ENCODE measurements around the gene CTDSPL. TPM values are rescaled to one million over a fixed set of nuclear protein-coding genes. Genes with fewer than 3 reads are reported as not detected.

Gene CTDSPL
- total and polyA plus RNA-seq, 2 experiments from 2014 or later: 7.1 to 33.4 TPM

GRCh38 chr3:37993067-37993455, 131.4 kb downstream of the CTDSPL start:
- H3K9ac ChIP-seq: no peak overlapping the region
- H3K4me3 ChIP-seq: no peak overlapping the region
- H3K27ac ChIP-seq: no peak overlapping the region
- H4K20me1 ChIP-seq (ENCODE audit: insufficient read depth): no peaks in the 10 kb centered on the region
- H3K27me3 ChIP-seq (replicated peaks; ENCODE audit: insufficient read depth): no peaks in the 10 kb centered on the region
- no peaks in the 10 kb centered on the region for H3K79me2 ChIP-seq (ENCODE audit: insufficient read depth)
- WGBS, 2 experiments (ENCODE audit: low coverage in 1 of 2, low lambda C conversion rate in 2 of 2, missing lambda C conversion rate in 2 of 2): 94 to 96% methylated on average over 8 of the region's 8 CpGs
- peaks cover 9% of the 10 kb centered on the region; the same call in 1 of the 2 replicates for H3F3A ChIP-seq (ENCODE audit: insufficient read depth)
- TF ChIP-seq EZH2phosphoT487 (IDR thresholded peaks at IDR 0.05; ENCODE audit: insufficient read depth, low read depth): no peak
- TF ChIP-seq EZH2 (IDR thresholded peaks at IDR 0.05; ENCODE audit: insufficient read depth, poor library complexity, severe bottlenecking): no peak
- H3K9me2 ChIP-seq (ENCODE audit: insufficient read depth): no peaks in the 10 kb centered on the region
- peaks cover 10% of the 10 kb centered on the region; the same call in 1 of the 2 replicates for H3K4me1 ChIP-seq (ENCODE audit: insufficient read depth)
- H3K36me3 ChIP-seq (ENCODE audit: low read depth): no peaks in the 10 kb centered on the region
- H3K4me2 ChIP-seq (ENCODE audit: unreplicated experiment): no peak overlapping the region
- in situ Hi-C loops (cut with MboI): no loop called here
- DNase-seq: no peak
- H3K9me3 ChIP-seq (ENCODE audit: low read depth): no peaks in the 10 kb centered on the region
- peak overlapping the region; percentile 95 for H2AFZ ChIP-seq

GRCh38 chr3:37993460-37993819, 131.8 kb downstream of the CTDSPL start:
- DNase-seq: no peak
- in situ Hi-C loops (cut with MboI): no loop called here
- H3K4me1 ChIP-seq (ENCODE audit: insufficient read depth): peaks cover 10% of the 10 kb centered on the region; the same call in 1 of the 2 replicates
- 23 to 24% methylated on average over 6 of the region's 6 CpGs for WGBS, 2 experiments (ENCODE audit: low coverage in 1 of 2, low lambda C conversion rate in 2 of 2, missing lambda C conversion rate in 2 of 2)
- H3K9ac ChIP-seq: peak overlapping the region; percentile 90
- peak overlapping the region; percentile 77 for H3K27ac ChIP-seq
- H3K4me3 ChIP-seq: peak overlapping the region; percentile 83
- H3K27me3 ChIP-seq (replicated peaks; ENCODE audit: insufficient read depth): no peaks in the 10 kb centered on the region
- no peak for TF ChIP-seq EZH2 (IDR thresholded peaks at IDR 0.05; ENCODE audit: insufficient read depth, poor library complexity, severe bottlenecking)
- TF ChIP-seq EZH2phosphoT487 (IDR thresholded peaks at IDR 0.05; ENCODE audit: insufficient read depth, low read depth): no peak
- H3K36me3 ChIP-seq (ENCODE audit: low read depth): no peaks in the 10 kb centered on the region
- no peaks in the 10 kb centered on the region for H3K9me3 ChIP-seq (ENCODE audit: low read depth)
- H3F3A ChIP-seq (ENCODE audit: insufficient read depth): peaks cover 9% of the 10 kb centered on the region; the same call in 1 of the 2 replicates
- H4K20me1 ChIP-seq (ENCODE audit: insufficient read depth): no peaks in the 10 kb centered on the region
- H3K79me2 ChIP-seq (ENCODE audit: insufficient read depth): no peaks in the 10 kb centered on the region
- H2AFZ ChIP-seq: peak overlapping the region; percentile 95
- peak overlapping the region; percentile 94 for H3K4me2 ChIP-seq (ENCODE audit: unreplicated experiment)
- H3K9me2 ChIP-seq (ENCODE audit: insufficient read depth): no peaks in the 10 kb centered on the region

- H3K27me3 ChIP-seq (replicated peaks; ENCODE audit: insufficient read depth): no peaks in the 10 kb centered on the region
- H3K36me3 ChIP-seq (ENCODE audit: low read depth): no peaks in the 10 kb centered on the region
- no peaks in the 10 kb centered on the region for H3K9me2 ChIP-seq (ENCODE audit: insufficient read depth)
- H3K27ac ChIP-seq: peak overlapping the region; percentile 77
- no peaks in the 10 kb centered on the region for H4K20me1 ChIP-seq (ENCODE audit: insufficient read depth)
- DNase-seq: peak; percentile 92
- peak overlapping the region; percentile 95 for H2AFZ ChIP-seq
- no peaks in the 10 kb centered on the region for H3K9me3 ChIP-seq (ENCODE audit: low read depth)
- H3K9ac ChIP-seq: peak overlapping the region; percentile 90
- peaks cover 10% of the 10 kb centered on the region; the same call in 1 of the 2 replicates for H3K4me1 ChIP-seq (ENCODE audit: insufficient read depth)
- in situ Hi-C loops (cut with MboI): no loop called here
- H3K4me2 ChIP-seq (ENCODE audit: unreplicated experiment): peak overlapping the region; percentile 94
- TF ChIP-seq EZH2 (IDR thresholded peaks at IDR 0.05; ENCODE audit: insufficient read depth, poor library complexity, severe bottlenecking) (no peak), EZH2phosphoT487 (IDR thresholded peaks at IDR 0.05; ENCODE audit: insufficient read depth, low read depth) (no peak)
- peaks cover 9% of the 10 kb centered on the region; the same call in 1 of the 2 replicates for H3F3A ChIP-seq (ENCODE audit: insufficient read depth)
- no peaks in the 10 kb centered on the region for H3K79me2 ChIP-seq (ENCODE audit: insufficient read depth)
- H3K4me3 ChIP-seq: peak overlapping the region; percentile 83
- WGBS, 2 experiments (ENCODE audit: low coverage in 1 of 2, low lambda C conversion rate in 2 of 2, missing lambda C conversion rate in 2 of 2): 1% methylated on average over 45 to 47 of the region's 49 CpGs
These were observed 132.3 kb downstream of the CTDSPL start for GRCh38 chr3:37993820-37994638.

GRCh38 chr3:37994639-37994972, 132.9 kb downstream of the CTDSPL start:
- H3K9me2 ChIP-seq (ENCODE audit: insufficient read depth): no peaks in the 10 kb centered on the region
- in situ Hi-C loops (cut with MboI): no loop called here
- 7 to 9% methylated on average over 2 of the region's 2 CpGs for WGBS, 2 experiments (ENCODE audit: low coverage in 1 of 2, low lambda C conversion rate in 2 of 2, missing lambda C conversion rate in 2 of 2)

More at GRCh38 chr3:37994639-37994972, 132.9 kb downstream of the CTDSPL start:
- peak overlapping the region; percentile 77 for H3K27ac ChIP-seq
- no peaks in the 10 kb centered on the region for H3K36me3 ChIP-seq (ENCODE audit: low read depth)
- peak overlapping the region; percentile 94 for H3K4me2 ChIP-seq (ENCODE audit: unreplicated experiment)
- H3K4me3 ChIP-seq: peak overlapping the region; percentile 83
- H2AFZ ChIP-seq: peak overlapping the region; percentile 95
- peak overlapping the region; percentile 90 for H3K9ac ChIP-seq
- peaks cover 9% of the 10 kb centered on the region; the same call in 1 of the 2 replicates for H3F3A ChIP-seq (ENCODE audit: insufficient read depth)
- no peaks in the 10 kb centered on the region for H3K79me2 ChIP-seq (ENCODE audit: insufficient read depth)
- no peaks in the 10 kb centered on the region for H4K20me1 ChIP-seq (ENCODE audit: insufficient read depth)
- H3K9me3 ChIP-seq (ENCODE audit: low read depth): no peaks in the 10 kb centered on the region
- H3K27me3 ChIP-seq (replicated peaks; ENCODE audit: insufficient read depth): no peaks in the 10 kb centered on the region
- DNase-seq: no peak
- H3K4me1 ChIP-seq (ENCODE audit: insufficient read depth): peaks cover 10% of the 10 kb centered on the region; the same call in 1 of the 2 replicates
- no peak for TF ChIP-seq EZH2 (IDR thresholded peaks at IDR 0.05; ENCODE audit: insufficient read depth, poor library complexity, severe bottlenecking)
- TF ChIP-seq EZH2phosphoT487 (IDR thresholded peaks at IDR 0.05; ENCODE audit: insufficient read depth, low read depth): no peak
